Measurements from ENCODE around the gene RFNG. TPM values are rescaled to one million over a fixed set of nuclear protein-coding genes. Genes with fewer than 3 reads are reported as not detected.

RFNG gene
- total RNA-seq, 1 donor from 2014 or later: 26.3 TPM

- Histone ChIP-seq H3K36me3 (ENCODE audit: control insufficient read depth, insufficient read depth, low read length) (peaks cover 60% of the 10 kb centered on the region), H3K27me3 (ENCODE audit: control insufficient read depth, insufficient read depth, low read length) (no peaks in the 10 kb centered on the region), H3K4me3 (ENCODE audit: low read depth, low read length) (no peak overlapping the region)
- no peak for DNase-seq (ENCODE audit: low read depth)
- FAIRE-seq: no peak
- no peak for TF ChIP-seq CTCF (IDR thresholded peaks at IDR 0.05; ENCODE audit: insufficient read depth, low read length, severe bottlenecking)
Measured at GRCh38 chr17:82058230-82058854, 6.7 kb upstream of the RFNG start.

GRCh38 chr17:82056729-82057621, 5.4 kb upstream of the RFNG start:
- Histone ChIP-seq H3K27me3 (ENCODE audit: control insufficient read depth, insufficient read depth, low read length) (no peaks in the 10 kb centered on the region), H3K4me3 (ENCODE audit: low read depth, low read length) (no peak overlapping the region), H3K36me3 (ENCODE audit: control insufficient read depth, insufficient read depth, low read length) (peaks cover 48% of the 10 kb centered on the region)
- DNase-seq (ENCODE audit: low read depth) (no peak), FAIRE-seq (no peak)
- no peak for TF ChIP-seq CTCF (IDR thresholded peaks at IDR 0.05; ENCODE audit: insufficient read depth, low read length, severe bottlenecking)

- TF ChIP-seq CTCF (IDR thresholded peaks at IDR 0.05; ENCODE audit: insufficient read depth, low read length, severe bottlenecking): no peak
- DNase-seq (ENCODE audit: low read depth) (no peak), FAIRE-seq (no peak)
- Histone ChIP-seq H3K27me3 (ENCODE audit: control insufficient read depth, insufficient read depth, low read length) (no peaks in the 10 kb centered on the region), H3K4me3 (ENCODE audit: low read depth, low read length) (no peak overlapping the region), H3K36me3 (ENCODE audit: control insufficient read depth, insufficient read depth, low read length) (peaks cover 41% of the 10 kb centered on the region)
Measured at GRCh38 chr17:82055965-82056728, 4.5 kb upstream of the RFNG start.

GRCh38 chr17:82055023-82055964, 3.7 kb upstream of the RFNG start:
- Histone ChIP-seq H3K27me3 (ENCODE audit: control insufficient read depth, insufficient read depth, low read length) (no peaks in the 10 kb centered on the region), H3K4me3 (ENCODE audit: low read depth, low read length) (no peak overlapping the region), H3K36me3 (ENCODE audit: control insufficient read depth, insufficient read depth, low read length) (peaks cover 39% of the 10 kb centered on the region)
- DNase-seq (ENCODE audit: low read depth) (no peak), FAIRE-seq (no peak)
- TF ChIP-seq CTCF (IDR thresholded peaks at IDR 0.05; ENCODE audit: insufficient read depth, low read length, severe bottlenecking): no peak

- no peak overlapping the region for H3K4me3 ChIP-seq (ENCODE audit: low read depth, low read length)
- TF ChIP-seq CTCF (IDR thresholded peaks at IDR 0.05; ENCODE audit: insufficient read depth, low read length, severe bottlenecking): no peak
- no peak for FAIRE-seq
- no peak for DNase-seq (ENCODE audit: low read depth)
- H3K36me3 ChIP-seq (ENCODE audit: control insufficient read depth, insufficient read depth, low read length): peaks cover 38% of the 10 kb centered on the region
- no peaks in the 10 kb centered on the region for H3K27me3 ChIP-seq (ENCODE audit: control insufficient read depth, insufficient read depth, low read length)
Measured at GRCh38 chr17:82054351-82055022, 2.9 kb upstream of the RFNG start.
